ENCODE data around the gene PSME3.
"Not testable (repeated sequence)": the region's sequence is repeated elsewhere in the genome, so short reads cannot be mapped to it uniquely, and the experiment has no call there.

PSME3 gene

GRCh38 chr17:42851371-42852240 is 18.4 kb downstream of the PSME3 start:
- DNase-seq, result not testable (repeated sequence)

- DNase-seq, result no peak
These were observed 19.2 kb downstream of the PSME3 start for GRCh38 chr17:42852351-42852750.

GRCh38 chr17:42853004-42853403 is 19.8 kb downstream of the PSME3 start:
- DNase-seq, result no peak

- DNase-seq, result no peak
These were observed 20.4 kb downstream of the PSME3 start for GRCh38 chr17:42853597-42853967.

- no peak for DNase-seq
These were observed 21.0 kb downstream of the PSME3 start for GRCh38 chr17:42853968-42854790.

- no peak for DNase-seq
These were observed 21.9 kb downstream of the PSME3 start for GRCh38 chr17:42855048-42855596.

GRCh38 chr17:42856093-42856492 is 22.9 kb downstream of the PSME3 start:
- not testable (repeated sequence) for DNase-seq

GRCh38 chr17:42856516-42856915 is 23.3 kb downstream of the PSME3 start:
- not testable (repeated sequence) for DNase-seq

- no peak for DNase-seq
These were observed 24.2 kb downstream of the PSME3 start for GRCh38 chr17:42857389-42857788.

GRCh38 chr17:42865638-42866094 is 32.5 kb downstream of the PSME3 start:
- no peak for DNase-seq

- no peak for DNase-seq
These were observed 33.0 kb downstream of the PSME3 start for GRCh38 chr17:42866216-42866615.

- DNase-seq, result no peak
These were observed 33.7 kb downstream of the PSME3 start for GRCh38 chr17:42866631-42867575.

- not testable (repeated sequence) for DNase-seq
These were observed 34.6 kb downstream of the PSME3 start for GRCh38 chr17:42867694-42868261.

GRCh38 chr17:42868338-42868737 is 35.1 kb downstream of the PSME3 start:
- no peak for DNase-seq

- DNase-seq, result no peak
These were observed 38.5 kb downstream of the PSME3 start for GRCh38 chr17:42871647-42872046.

- DNase-seq, result no peak
These were observed 39.2 kb downstream of the PSME3 start for GRCh38 chr17:42872251-42872965.

- DNase-seq, result no peak
These were observed 40.1 kb downstream of the PSME3 start for GRCh38 chr17:42873315-42873714.

- DNase-seq, result not testable (repeated sequence)
These were observed 40.9 kb downstream of the PSME3 start for GRCh38 chr17:42873932-42874695.

- DNase-seq, result no peak
These were observed 43.8 kb downstream of the PSME3 start for GRCh38 chr17:42877037-42877436.

- no peak for DNase-seq
These were observed 45.1 kb downstream of the PSME3 start for GRCh38 chr17:42878123-42878880.
